HepG2 (cell line): ENCODE measurements around the gene TYMP. TPM values are rescaled to one million over a fixed set of nuclear protein-coding genes. Genes with fewer than 3 reads are reported as not detected.

Source experiments
- PRPF4 ChIP-seq: fragments of 200-400 bp; formaldehyde crosslinking; IDR thresholded peaks from 2 replicates; pipeline ENCODE4 v1.6.1; 2016; ENCODE audit warnings: low read length, low read depth; ENCODE audit not compliant: poor library complexity, severe bottlenecking
- RFXANK ChIP-seq: IDR thresholded peaks from 2 replicates; pipeline ENCODE4 v1.6.1; 2016
- SETDB1 ChIP-seq: sonication (generic); formaldehyde crosslinking; IDR thresholded peaks from 2 replicates; pipeline ENCODE4 v1.5.1; 2020; ENCODE audit warnings: missing genetic modification reagents, mild to moderate bottlenecking, borderline replicate concordance
- STAG1 ChIP-seq: sonication (generic); formaldehyde crosslinking; IDR thresholded peaks from 2 replicates; pipeline ENCODE4 v1.4.0; 2020; ENCODE audit warnings: missing genetic modification reagents
- TRIM24 ChIP-seq: sonication (generic); formaldehyde crosslinking; IDR thresholded peaks from 2 replicates; pipeline ENCODE4 v1.8.0; 2022; ENCODE audit warnings: mild to moderate bottlenecking, missing genetic modification reagents
- ZKSCAN5 ChIP-seq: sonication (generic); formaldehyde crosslinking; IDR thresholded peaks from 2 replicates; pipeline ENCODE4 v1.5.1; 2020; ENCODE audit warnings: mild to moderate bottlenecking, missing genetic modification reagents
- ZKSCAN8 ChIP-seq: IDR thresholded peaks from 2 replicates; pipeline ENCODE4 v1.6.1; 2016; ENCODE audit warnings: borderline replicate concordance, missing genetic modification reagents, missing compliant biosample characterization
- ZNF264 ChIP-seq: sonication (generic); formaldehyde crosslinking; IDR thresholded peaks from 2 replicates; pipeline ENCODE4 v1.4.0; 2020; ENCODE audit warnings: missing genetic modification reagents
- ZNF737 ChIP-seq: sonication (generic); formaldehyde crosslinking; IDR thresholded peaks from 2 replicates; pipeline ENCODE4 v1.5.0; 2020; ENCODE audit warnings: missing genetic modification reagents, mild to moderate bottlenecking, borderline replicate concordance
- polyA plus RNA-seq, 8 experiments: library from polyadenylated mRNA; depleted of rRNA in 3 of 8; stranded (reverse) in 7 of 8; unstranded in 1 of 8; fragments of >200 nt; fragmentation: Illumina TruSeq in 4 of 8; extraction: Trizol in 4 of 8; gene quantifications; 2 replicates each; pipeline versions ENCODE4 v1.2.1 to v1.2.3, GENCODE V29; 2011 to 2016; ENCODE audit warnings: low read depth in 4 of 8, missing spikeins in 1 of 8, mixed read lengths in 1 of 8; ENCODE audit not compliant: insufficient read depth in 1 of 8
- total RNA-seq, 5 experiments: library from RNA; depleted of rRNA; stranded (reverse); fragments of >200 nt; fragmentation: Illumina TruSeq; extraction: Trizol; gene quantifications; 2 replicates each; pipeline ENCODE4 v1.2.3, GENCODE V29; 2016; ENCODE audit warnings: low read depth in 1 of 5
- TF ChIP-seq, protein P1 (sequence below): sonication (generic); formaldehyde crosslinking; IDR thresholded peaks from 2 replicates; pipeline ENCODE4 v1.4.0; 2020; ENCODE audit warnings: missing genetic modification reagents, borderline replicate concordance
- TF ChIP-seq, protein P2 (sequence below): sonication (generic); formaldehyde crosslinking; IDR thresholded peaks from 2 replicates; pipeline ENCODE4 v1.9.0; 2021; ENCODE audit warnings: missing genetic modification reagents, borderline replicate concordance
- TF ChIP-seq, protein P3 (sequence below): sonication (generic); formaldehyde crosslinking; IDR thresholded peaks from 2 replicates; pipeline ENCODE4; 2020; ENCODE audit warnings: missing genetic modification reagents, mild to moderate bottlenecking, borderline replicate concordance
- TF ChIP-seq, protein P4 (sequence below): IDR thresholded peaks from 2 replicates; pipeline ENCODE4 v1.6.1; 2016; ENCODE audit warnings: missing compliant biosample characterization, missing genetic modification reagents, borderline replicate concordance
- TF ChIP-seq, protein P5 (sequence below): sonication (generic); formaldehyde crosslinking; IDR thresholded peaks from 2 replicates; pipeline ENCODE4 v1.9.0; 2022; ENCODE audit warnings: low read depth, missing genetic modification reagents

Gene TYMP
- total and polyA plus RNA-seq, 2 of the 13 experiments (the other 11 are each of a cell fraction or from before 2014, with no cell fraction given), result 3.9 to 4.3 TPM

DNA sequence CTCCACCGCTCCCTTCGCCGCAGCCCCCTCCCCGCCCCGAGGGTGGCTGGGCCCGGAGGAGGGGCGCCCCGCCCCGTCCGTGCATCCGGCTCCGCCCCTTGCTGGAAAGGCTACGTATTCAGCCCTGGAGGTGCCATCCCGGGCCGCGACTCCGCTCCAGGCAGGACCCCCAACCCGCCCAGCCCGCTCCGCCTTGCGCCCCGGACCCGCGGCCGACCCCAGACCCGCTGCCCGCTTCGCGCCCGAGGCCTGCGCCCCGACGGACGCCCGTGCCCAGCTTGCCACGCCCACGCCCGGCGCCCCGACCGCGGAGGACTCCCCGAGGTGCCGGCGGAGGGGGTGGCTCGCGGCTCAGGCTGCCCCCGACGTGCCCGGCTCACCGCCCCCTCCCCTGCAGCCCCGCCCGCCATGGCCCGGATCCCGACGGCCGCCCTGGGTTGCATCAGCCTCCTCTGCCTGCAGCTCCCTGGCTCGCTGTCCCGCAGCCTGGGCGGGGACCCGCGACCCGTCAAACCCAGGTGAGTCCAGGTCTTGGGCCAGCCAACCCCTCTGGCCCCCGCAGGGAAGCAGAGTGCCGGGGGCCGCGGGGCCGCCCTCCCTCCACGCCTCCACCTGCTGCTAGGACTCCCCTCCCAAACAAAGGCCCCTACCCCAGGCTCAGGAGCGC, 48.2 kb downstream of the TYMP start, which contains the start of gene ADM2 (continued):
- TF ChIP-seq, protein P1, sequence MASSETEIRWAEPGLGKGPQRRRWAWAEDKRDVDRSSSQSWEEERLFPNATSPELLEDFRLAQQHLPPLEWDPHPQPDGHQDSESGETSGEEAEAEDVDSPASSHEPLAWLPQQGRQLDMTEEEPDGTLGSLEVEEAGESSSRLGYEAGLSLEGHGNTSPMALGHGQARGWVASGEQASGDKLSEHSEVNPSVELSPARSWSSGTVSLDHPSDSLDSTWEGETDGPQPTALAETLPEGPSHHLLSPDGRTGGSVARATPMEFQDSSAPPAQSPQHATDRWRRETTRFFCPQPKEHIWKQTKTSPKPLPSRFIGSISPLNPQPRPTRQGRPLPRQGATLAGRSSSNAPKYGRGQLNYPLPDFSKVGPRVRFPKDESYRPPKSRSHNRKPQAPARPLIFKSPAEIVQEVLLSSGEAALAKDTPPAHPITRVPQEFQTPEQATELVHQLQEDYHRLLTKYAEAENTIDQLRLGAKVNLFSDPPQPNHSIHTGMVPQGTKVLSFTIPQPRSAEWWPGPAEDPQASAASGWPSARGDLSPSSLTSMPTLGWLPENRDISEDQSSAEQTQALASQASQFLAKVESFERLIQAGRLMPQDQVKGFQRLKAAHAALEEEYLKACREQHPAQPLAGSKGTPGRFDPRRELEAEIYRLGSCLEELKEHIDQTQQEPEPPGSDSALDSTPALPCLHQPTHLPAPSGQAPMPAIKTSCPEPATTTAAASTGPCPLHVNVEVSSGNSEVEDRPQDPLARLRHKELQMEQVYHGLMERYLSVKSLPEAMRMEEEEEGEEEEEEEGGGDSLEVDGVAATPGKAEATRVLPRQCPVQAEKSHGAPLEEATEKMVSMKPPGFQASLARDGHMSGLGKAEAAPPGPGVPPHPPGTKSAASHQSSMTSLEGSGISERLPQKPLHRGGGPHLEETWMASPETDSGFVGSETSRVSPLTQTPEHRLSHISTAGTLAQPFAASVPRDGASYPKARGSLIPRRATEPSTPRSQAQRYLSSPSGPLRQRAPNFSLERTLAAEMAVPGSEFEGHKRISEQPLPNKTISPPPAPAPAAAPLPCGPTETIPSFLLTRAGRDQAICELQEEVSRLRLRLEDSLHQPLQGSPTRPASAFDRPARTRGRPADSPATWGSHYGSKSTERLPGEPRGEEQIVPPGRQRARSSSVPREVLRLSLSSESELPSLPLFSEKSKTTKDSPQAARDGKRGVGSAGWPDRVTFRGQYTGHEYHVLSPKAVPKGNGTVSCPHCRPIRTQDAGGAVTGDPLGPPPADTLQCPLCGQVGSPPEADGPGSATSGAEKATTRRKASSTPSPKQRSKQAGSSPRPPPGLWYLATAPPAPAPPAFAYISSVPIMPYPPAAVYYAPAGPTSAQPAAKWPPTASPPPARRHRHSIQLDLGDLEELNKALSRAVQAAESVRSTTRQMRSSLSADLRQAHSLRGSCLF, result no peak
- TF ChIP-seq TRIM24 (no peak), RFXANK (no peak), SETDB1 (CRISPR knock-in tag) (no peak), ZKSCAN5 (CRISPR knock-in tag) (no peak), PRPF4 (no peak), ZNF264 (CRISPR knock-in tag) (no peak), STAG1 (CRISPR knock-in tag) (no peak), ZNF737 (CRISPR knock-in tag) (no peak), ZKSCAN8 (CRISPR knock-in tag) (no peak)
- TF ChIP-seq, protein P2, sequence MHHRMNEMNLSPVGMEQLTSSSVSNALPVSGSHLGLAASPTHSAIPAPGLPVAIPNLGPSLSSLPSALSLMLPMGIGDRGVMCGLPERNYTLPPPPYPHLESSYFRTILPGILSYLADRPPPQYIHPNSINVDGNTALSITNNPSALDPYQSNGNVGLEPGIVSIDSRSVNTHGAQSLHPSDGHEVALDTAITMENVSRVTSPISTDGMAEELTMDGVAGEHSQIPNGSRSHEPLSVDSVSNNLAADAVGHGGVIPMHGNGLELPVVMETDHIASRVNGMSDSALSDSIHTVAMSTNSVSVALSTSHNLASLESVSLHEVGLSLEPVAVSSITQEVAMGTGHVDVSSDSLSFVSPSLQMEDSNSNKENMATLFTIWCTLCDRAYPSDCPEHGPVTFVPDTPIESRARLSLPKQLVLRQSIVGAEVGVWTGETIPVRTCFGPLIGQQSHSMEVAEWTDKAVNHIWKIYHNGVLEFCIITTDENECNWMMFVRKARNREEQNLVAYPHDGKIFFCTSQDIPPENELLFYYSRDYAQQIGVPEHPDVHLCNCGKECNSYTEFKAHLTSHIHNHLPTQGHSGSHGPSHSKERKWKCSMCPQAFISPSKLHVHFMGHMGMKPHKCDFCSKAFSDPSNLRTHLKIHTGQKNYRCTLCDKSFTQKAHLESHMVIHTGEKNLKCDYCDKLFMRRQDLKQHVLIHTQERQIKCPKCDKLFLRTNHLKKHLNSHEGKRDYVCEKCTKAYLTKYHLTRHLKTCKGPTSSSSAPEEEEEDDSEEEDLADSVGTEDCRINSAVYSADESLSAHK (CRISPR knock-in tag), result no peak
- TF ChIP-seq, protein P3, sequence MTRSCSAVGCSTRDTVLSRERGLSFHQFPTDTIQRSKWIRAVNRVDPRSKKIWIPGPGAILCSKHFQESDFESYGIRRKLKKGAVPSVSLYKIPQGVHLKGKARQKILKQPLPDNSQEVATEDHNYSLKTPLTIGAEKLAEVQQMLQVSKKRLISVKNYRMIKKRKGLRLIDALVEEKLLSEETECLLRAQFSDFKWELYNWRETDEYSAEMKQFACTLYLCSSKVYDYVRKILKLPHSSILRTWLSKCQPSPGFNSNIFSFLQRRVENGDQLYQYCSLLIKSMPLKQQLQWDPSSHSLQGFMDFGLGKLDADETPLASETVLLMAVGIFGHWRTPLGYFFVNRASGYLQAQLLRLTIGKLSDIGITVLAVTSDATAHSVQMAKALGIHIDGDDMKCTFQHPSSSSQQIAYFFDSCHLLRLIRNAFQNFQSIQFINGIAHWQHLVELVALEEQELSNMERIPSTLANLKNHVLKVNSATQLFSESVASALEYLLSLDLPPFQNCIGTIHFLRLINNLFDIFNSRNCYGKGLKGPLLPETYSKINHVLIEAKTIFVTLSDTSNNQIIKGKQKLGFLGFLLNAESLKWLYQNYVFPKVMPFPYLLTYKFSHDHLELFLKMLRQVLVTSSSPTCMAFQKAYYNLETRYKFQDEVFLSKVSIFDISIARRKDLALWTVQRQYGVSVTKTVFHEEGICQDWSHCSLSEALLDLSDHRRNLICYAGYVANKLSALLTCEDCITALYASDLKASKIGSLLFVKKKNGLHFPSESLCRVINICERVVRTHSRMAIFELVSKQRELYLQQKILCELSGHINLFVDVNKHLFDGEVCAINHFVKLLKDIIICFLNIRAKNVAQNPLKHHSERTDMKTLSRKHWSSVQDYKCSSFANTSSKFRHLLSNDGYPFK (CRISPR knock-in tag), result no peak
- TF ChIP-seq, protein P4, sequence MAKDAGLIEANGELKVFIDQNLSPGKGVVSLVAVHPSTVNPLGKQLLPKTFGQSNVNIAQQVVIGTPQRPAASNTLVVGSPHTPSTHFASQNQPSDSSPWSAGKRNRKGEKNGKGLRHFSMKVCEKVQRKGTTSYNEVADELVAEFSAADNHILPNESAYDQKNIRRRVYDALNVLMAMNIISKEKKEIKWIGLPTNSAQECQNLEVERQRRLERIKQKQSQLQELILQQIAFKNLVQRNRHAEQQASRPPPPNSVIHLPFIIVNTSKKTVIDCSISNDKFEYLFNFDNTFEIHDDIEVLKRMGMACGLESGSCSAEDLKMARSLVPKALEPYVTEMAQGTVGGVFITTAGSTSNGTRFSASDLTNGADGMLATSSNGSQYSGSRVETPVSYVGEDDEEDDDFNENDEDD, result no peak
- TF ChIP-seq, protein P5, sequence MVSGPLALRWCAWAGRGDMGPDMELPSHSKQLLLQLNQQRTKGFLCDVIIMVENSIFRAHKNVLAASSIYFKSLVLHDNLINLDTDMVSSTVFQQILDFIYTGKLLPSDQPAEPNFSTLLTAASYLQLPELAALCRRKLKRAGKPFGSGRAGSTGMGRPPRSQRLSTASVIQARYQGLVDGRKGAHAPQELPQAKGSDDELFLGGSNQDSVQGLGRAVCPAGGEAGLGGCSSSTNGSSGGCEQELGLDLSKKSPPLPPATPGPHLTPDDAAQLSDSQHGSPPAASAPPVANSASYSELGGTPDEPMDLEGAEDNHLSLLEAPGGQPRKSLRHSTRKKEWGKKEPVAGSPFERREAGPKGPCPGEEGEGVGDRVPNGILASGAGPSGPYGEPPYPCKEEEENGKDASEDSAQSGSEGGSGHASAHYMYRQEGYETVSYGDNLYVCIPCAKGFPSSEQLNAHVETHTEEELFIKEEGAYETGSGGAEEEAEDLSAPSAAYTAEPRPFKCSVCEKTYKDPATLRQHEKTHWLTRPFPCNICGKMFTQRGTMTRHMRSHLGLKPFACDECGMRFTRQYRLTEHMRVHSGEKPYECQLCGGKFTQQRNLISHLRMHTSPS (CRISPR knock-in tag), result no peak
